Endodermal cell (in vitro differentiated cells): Measurements from ENCODE around the gene MYOC. TPM values are rescaled to one million over a fixed set of nuclear protein-coding genes. Genes with fewer than 3 reads are reported as not detected.
"Not testable (repeated sequence)": the region's sequence is repeated elsewhere in the genome, so short reads cannot be mapped to it uniquely, and the experiment has no call there.

Experiments
- DNase-seq: peaks from one replicate; pipeline ENCODE4 v3.0.0-alpha.2; 2017
- H3K27ac ChIP-seq: 2 replicates; pipeline ENCODE4 v1.5.1; 2013; ENCODE audit warnings: mild to moderate bottlenecking, low read depth, low read length, moderate library complexity
- H3K27me3 ChIP-seq: 2 replicates; pipeline ENCODE4 v1.6.1; 2013; ENCODE audit warnings: mild to moderate bottlenecking, low read length, moderate library complexity; ENCODE audit not compliant: insufficient read depth, control insufficient read depth, poor library complexity, severe bottlenecking
- H3K36me3 ChIP-seq: 2 replicates; pipeline ENCODE4 v1.7.0; 2013; ENCODE audit warnings: mild to moderate bottlenecking, low read length, moderate library complexity; ENCODE audit not compliant: control insufficient read depth, insufficient read depth
- H3K4me1 ChIP-seq: one replicate; pipeline ENCODE4 v1.7.0; 2013; ENCODE audit warnings: low read length; ENCODE audit not compliant: control insufficient read depth, insufficient read depth
- H3K4me3 ChIP-seq: 2 replicates; pipeline ENCODE4 v1.5.1; 2013; ENCODE audit warnings: mild to moderate bottlenecking, low read length, moderate library complexity
- H3K9ac ChIP-seq: 2 replicates; pipeline ENCODE4 v1.6.1; 2013; ENCODE audit warnings: mild to moderate bottlenecking, low read length, moderate library complexity; ENCODE audit not compliant: poor library complexity, severe bottlenecking; ENCODE audit errors: extremely low read depth
- H3K9me3 ChIP-seq: 2 replicates; pipeline ENCODE4 v1.6.1; 2013; ENCODE audit warnings: mild to moderate bottlenecking, low read length, moderate library complexity; ENCODE audit not compliant: control insufficient read depth
- H3K27ac Mint-ChIP-seq: 2 replicates; pipeline ENCODE4 v1.8.0; 2020; ENCODE audit warnings: mixed read lengths
- H3K27me3 Mint-ChIP-seq: 2 replicates; pipeline ENCODE4 v1.8.0; 2021; ENCODE audit warnings: mild to moderate bottlenecking, mixed read lengths; ENCODE audit not compliant: insufficient read depth
- H3K36me3 Mint-ChIP-seq: 2 replicates; pipeline ENCODE4 v1.8.0; 2020; ENCODE audit warnings: low read depth, mixed read lengths
- H3K4me1 Mint-ChIP-seq: 2 replicates; pipeline ENCODE4 v1.8.0; 2020; ENCODE audit warnings: mixed read lengths
- H3K4me3 Mint-ChIP-seq: 2 replicates; pipeline ENCODE4 v1.8.0; 2020; ENCODE audit warnings: mild to moderate bottlenecking, moderate library complexity, mixed read lengths
- H3K9me3 Mint-ChIP-seq: 2 replicates; pipeline ENCODE4 v1.8.0; 2020; ENCODE audit warnings: mild to moderate bottlenecking, mixed read lengths
- WGBS, 2 experiments: methylation state at CpG; one replicate each; pipeline versions ENCODE4 v1.1.5 to v1.1.7; 2013; ENCODE audit warnings: missing lambda C conversion rate in 2 of 2, mixed read lengths in 1 of 2; ENCODE audit not compliant: insufficient coverage in 1 of 2, insufficient read length in 1 of 2; 5-methylcytosine and 5-hydroxymethylcytosine counted together
- long read RNA-seq, 4 experiments: library from polyadenylated mRNA in 2 of 4; library from RNA in 1 of 4; library from capped mRNA in 1 of 4; stranded (forward) in 3 of 4; unstranded in 1 of 4; transcript quantifications; one replicate each; pipeline ENCODE4 v2.0.0, GENCODE V29; 2020 to 2021; ENCODE audit warnings: inconsistent platforms in 1 of 4
- polyA plus RNA-seq, 2 experiments: library from polyadenylated mRNA; stranded (reverse); fragments of 50-300 nt; gene quantifications; one replicate each; pipeline ENCODE4 v1.2.3, GENCODE V29; 2013
- total RNA-seq, 2 donors: library from RNA; stranded (reverse); fragmentation: NEBNext Ultra II Directional in 1 of 2; extraction: Animal tissue kit (Norgen Biotek cat#: 25700) in 1 of 2; gene quantifications; 2 replicates in 1 of 2; 3 replicates in 1 of 2; pipeline ENCODE4 v1.2.1, GENCODE V29; 2021
- TF ChIP-seq, protein P1 (sequence below): fragments of 200-600 bp; sonication (generic); conservative IDR thresholded peaks from 2 replicates; pipeline ENCODE4 v1.5.0; 2021; ENCODE audit warnings: antibody characterized with exemption, mild to moderate bottlenecking

Gene MYOC
- total RNA-seq: not detected
- not detected for polyA plus RNA-seq (2013, experiment 1 of 2)
- polyA plus RNA-seq (2013, experiment 2 of 2): not detected
- long read RNA-seq, experiment 1: 0 reads
- long read RNA-seq, experiment 2: 0 reads
- long read RNA-seq, experiment 3: 0 reads
- long read RNA-seq, experiment 4: 0 reads

DNA sequence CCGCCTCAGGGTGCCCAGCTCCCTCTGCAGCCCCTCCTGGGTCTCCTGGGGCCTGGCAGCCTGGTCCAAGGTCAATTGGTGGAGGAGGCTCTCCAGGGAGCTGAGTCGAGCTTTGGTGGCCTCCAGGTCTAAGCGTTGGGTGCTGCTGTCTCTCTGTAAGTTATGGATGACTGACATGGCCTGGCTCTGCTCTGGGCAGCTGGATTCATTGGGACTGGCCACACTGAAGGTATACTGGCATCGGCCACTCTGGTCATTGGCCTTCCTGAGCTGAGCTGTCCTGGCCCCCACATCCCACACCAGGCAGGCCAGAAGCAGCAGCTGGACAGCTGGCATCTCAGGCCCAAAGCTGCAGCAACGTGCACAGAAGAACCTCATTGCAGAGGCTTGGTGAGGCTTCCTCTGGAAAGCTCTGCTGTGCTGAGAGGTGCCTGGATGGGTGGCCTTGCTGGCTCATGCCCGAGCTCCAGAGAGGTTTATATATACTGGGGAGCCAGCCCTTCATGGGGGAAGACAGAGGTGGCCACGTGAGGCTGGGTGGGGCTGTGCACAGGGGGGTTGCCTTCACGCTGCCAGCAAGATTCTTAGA lies at the start of gene MYOC:
TSS of gene MYOC (minus strand) at position 455 of the 589 bp plus-strand sequence. CDS start at position 378, 77 bp downstream.
- Histone ChIP-seq H3K36me3 (no peaks in the 10 kb centered on the region), H3K27ac (no peak within 1 kb of the TSS), H3K9ac (no peak within 1 kb of the TSS), H3K27me3 (peaks cover 3% of the 10 kb centered on the region), H3K9me3 (no peaks in the 10 kb centered on the region), H3K4me1 (peaks cover 4% of the 10 kb centered on the region), H3K4me3 (no peak within 1 kb of the TSS)
- no peak within 1 kb of the TSS for H3K4me3 Mint-ChIP-seq
- H3K27ac Mint-ChIP-seq: no peak within 1 kb of the TSS
- TF ChIP-seq, protein P1, sequence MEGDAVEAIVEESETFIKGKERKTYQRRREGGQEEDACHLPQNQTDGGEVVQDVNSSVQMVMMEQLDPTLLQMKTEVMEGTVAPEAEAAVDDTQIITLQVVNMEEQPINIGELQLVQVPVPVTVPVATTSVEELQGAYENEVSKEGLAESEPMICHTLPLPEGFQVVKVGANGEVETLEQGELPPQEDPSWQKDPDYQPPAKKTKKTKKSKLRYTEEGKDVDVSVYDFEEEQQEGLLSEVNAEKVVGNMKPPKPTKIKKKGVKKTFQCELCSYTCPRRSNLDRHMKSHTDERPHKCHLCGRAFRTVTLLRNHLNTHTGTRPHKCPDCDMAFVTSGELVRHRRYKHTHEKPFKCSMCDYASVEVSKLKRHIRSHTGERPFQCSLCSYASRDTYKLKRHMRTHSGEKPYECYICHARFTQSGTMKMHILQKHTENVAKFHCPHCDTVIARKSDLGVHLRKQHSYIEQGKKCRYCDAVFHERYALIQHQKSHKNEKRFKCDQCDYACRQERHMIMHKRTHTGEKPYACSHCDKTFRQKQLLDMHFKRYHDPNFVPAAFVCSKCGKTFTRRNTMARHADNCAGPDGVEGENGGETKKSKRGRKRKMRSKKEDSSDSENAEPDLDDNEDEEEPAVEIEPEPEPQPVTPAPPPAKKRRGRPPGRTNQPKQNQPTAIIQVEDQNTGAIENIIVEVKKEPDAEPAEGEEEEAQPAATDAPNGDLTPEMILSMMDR: no peak
- no peak for DNase-seq
- 85 to 95% methylated on average over 7 to 8 of the region's 8 CpGs for WGBS, 2 experiments
- peaks cover 34% of the 10 kb centered on the region for H3K27me3 Mint-ChIP-seq
- H3K9me3 Mint-ChIP-seq: no peaks in the 10 kb centered on the region
- peaks cover 6% of the 10 kb centered on the region for H3K4me1 Mint-ChIP-seq
- H3K36me3 Mint-ChIP-seq: no peaks in the 10 kb centered on the region

DNA sequence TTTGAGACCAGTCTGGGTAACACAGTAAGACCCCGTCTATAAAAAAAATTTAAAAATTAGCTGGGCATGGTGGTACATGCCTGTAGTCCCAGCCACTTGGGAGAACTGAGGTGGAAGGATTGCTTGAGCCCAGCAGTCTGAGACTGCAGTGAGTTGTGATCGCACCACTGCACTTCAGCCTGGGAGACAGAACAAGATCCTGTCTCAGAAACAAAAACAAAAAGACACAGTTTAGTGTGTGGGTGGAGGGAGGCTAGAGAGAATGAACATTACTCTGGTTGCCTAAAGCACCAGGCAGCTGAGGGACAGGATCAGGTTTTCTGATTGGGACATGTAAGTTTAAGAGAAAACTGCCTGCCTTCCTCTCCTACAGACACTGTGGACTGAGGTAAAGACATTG lies 47.0 kb upstream of the MYOC start:
- WGBS, 2 experiments: 86 to 94% methylated on average over 1 to 2 of the region's 2 CpGs
- no peak overlapping the region for H3K4me3 Mint-ChIP-seq
- no peaks in the 10 kb centered on the region for H3K36me3 ChIP-seq
- no peaks in the 10 kb centered on the region for H3K27me3 Mint-ChIP-seq
- peaks cover 22% of the 10 kb centered on the region for H3K9me3 Mint-ChIP-seq
- TF ChIP-seq, protein P1: no peak
- no peak overlapping the region for H3K9ac ChIP-seq
- DNase-seq: no peak
- H3K9me3 ChIP-seq: no peaks in the 10 kb centered on the region
- no peaks in the 10 kb centered on the region for H3K4me1 ChIP-seq
- no peak overlapping the region for H3K27ac Mint-ChIP-seq
- H3K36me3 Mint-ChIP-seq: no peaks in the 10 kb centered on the region
- H3K4me3 ChIP-seq: no peak overlapping the region
- no peaks in the 10 kb centered on the region for H3K4me1 Mint-ChIP-seq
- no peaks in the 10 kb centered on the region for H3K27me3 ChIP-seq
- peak overlapping the region; percentile 24 for H3K27ac ChIP-seq

DNA sequence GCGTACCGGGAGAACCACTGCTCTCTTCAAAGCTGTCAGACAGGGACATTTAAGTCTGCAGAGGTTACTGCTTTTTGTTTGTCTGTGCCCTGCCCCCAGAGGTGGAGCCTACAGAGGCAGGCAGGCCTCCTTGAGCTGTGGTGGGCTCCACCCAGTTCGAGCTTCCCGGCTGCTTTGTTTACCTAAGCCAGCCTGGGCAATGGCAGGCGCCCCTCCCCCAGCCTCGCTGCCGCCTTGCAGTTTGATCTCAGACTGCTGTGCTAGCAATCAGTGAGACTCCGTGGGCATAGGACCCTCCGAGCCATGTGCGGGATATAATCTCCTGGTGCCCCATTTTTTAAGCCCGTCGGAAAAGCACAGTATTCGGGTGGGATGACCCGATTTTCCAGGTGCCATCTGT lies 43.3 kb upstream of the MYOC start:
- H3K36me3 Mint-ChIP-seq, H3K27me3 ChIP-seq, H3K4me1 ChIP-seq, H3K36me3 ChIP-seq, H3K4me1 Mint-ChIP-seq, H3K9ac ChIP-seq, H3K4me3 Mint-ChIP-seq, H3K27me3 Mint-ChIP-seq, H3K27ac Mint-ChIP-seq, DNase-seq, H3K27ac ChIP-seq, H3K4me3 ChIP-seq, H3K9me3 ChIP-seq: not testable (repeated sequence)
- H3K9me3 Mint-ChIP-seq: peaks cover 38% of the 10 kb centered on the region
- 91 to 93% methylated on average over 9 to 14 of the region's 14 CpGs for WGBS, 2 experiments

DNA sequence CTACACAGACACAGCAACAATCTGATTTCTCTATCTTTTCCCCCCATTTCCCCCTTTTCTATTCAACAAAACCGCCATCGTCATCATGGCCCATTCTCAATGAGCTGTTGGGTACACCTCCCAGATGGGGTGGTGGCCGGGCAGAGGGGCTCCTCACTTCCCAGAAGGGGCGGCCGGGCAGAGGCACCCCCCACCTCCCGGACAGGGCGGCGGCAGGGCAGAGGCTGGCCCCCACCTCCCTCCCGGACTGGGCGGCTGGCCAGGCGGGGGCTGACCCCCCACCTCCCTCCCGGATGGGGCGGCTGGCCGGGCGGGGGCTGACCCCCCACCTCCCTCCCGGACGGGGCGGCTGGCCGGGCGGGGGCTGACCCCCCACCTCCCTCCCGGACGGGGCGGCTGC lies 41.1 kb upstream of the MYOC start:
- H3K4me1 ChIP-seq, H3K9ac ChIP-seq, H3K27ac ChIP-seq, H3K27ac Mint-ChIP-seq, H3K4me1 Mint-ChIP-seq, H3K36me3 ChIP-seq, H3K36me3 Mint-ChIP-seq, H3K27me3 Mint-ChIP-seq, H3K9me3 ChIP-seq, H3K27me3 ChIP-seq, H3K4me3 Mint-ChIP-seq, DNase-seq, H3K4me3 ChIP-seq: not testable (repeated sequence)
- WGBS, 2 experiments: 93% methylated on average over 7 of the region's 23 CpGs; no CpG with 5 or more reads in 1 of the 2 experiments
- H3K9me3 Mint-ChIP-seq: peaks cover 38% of the 10 kb centered on the region
